ENCODE measurements around the gene LCMT1.

DNA sequence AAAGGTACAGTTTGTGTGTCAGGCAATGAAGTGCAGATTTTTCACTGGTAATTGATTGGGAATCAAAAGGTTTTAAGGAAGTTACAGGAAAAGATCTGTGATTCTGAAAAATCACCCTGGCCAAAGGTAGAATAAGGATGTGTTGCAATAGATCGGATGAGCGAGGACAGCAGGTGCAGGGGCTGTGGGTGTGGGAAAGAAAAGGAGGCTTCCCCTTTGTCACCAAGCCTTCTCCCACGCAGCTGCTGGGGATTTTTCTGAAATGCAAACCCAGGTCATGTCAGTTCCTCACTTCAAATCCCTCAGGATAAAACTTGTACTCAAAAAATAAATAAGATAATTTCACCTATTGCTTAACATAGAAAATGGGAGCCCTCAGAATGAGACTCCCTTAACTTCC is 48.4 kb upstream of the LCMT1 start:
- no peak for TF ChIP-seq CTCF (IDR thresholded peaks at IDR 0.05)
- no peak for TF ChIP-seq POLR2A (IDR thresholded peaks at IDR 0.05)

All from testis (tissue), 2 donors.